H1 (cell line): ENCODE measurements around the gene ENAH. TPM values are rescaled to one million over a fixed set of nuclear protein-coding genes. Genes with fewer than 3 reads are reported as not detected.

Source experiments
- ASH2L ChIP-seq: fragments of 200-600, 300-600 bp; sonication (generic); IDR thresholded peaks from one replicate; pipeline ENCODE4 v1.7.1; 2017; ENCODE audit warnings: low read length
- BACH1 ChIP-seq: IDR thresholded peaks from 2 replicates; pipeline ENCODE4 v1.6.1; 2012; ENCODE audit warnings: low read length, improper control_type of control experiment
- CHD1 ChIP-seq: IDR thresholded peaks from 2 replicates; pipeline ENCODE4 v1.6.1; 2012; ENCODE audit warnings: low read depth, low read length, improper control_type of control experiment
- EGR1 ChIP-seq: IDR thresholded peaks from 2 replicates; pipeline ENCODE4 v1.6.1; 2011; ENCODE audit warnings: low read depth, low read length, borderline replicate concordance
- NANOG ChIP-seq: IDR thresholded peaks from 2 replicates; pipeline ENCODE4 v1.6.1; 2011; ENCODE audit warnings: low read length, low read depth, mild to moderate bottlenecking, inconsistent platforms; ENCODE audit not compliant: insufficient read depth, poor library complexity, severe bottlenecking
- RFX5 ChIP-seq: IDR thresholded peaks from 2 replicates; pipeline ENCODE4 v1.6.1; 2011; ENCODE audit warnings: low read depth, low read length, improper control_type of control experiment, borderline replicate concordance
- RXRA ChIP-seq: IDR thresholded peaks from 2 replicates; pipeline ENCODE4 v1.6.1; 2011; ENCODE audit warnings: low read depth, mild to moderate bottlenecking, low read length, moderate library complexity; ENCODE audit not compliant: insufficient read depth
- SP1 ChIP-seq: IDR thresholded peaks from 2 replicates; pipeline ENCODE4 v1.6.1; 2011; ENCODE audit warnings: low read depth, low read length
- SP4 ChIP-seq: IDR thresholded peaks from 2 replicates; pipeline ENCODE4 v1.6.1; 2012; ENCODE audit warnings: low read length, inconsistent platforms
- SUZ12 ChIP-seq: fragments of 200-600 bp; sonication (generic); IDR thresholded peaks from 2 replicates; pipeline ENCODE4 v1.6.1; 2012; ENCODE audit warnings: mild to moderate bottlenecking, inconsistent platforms, low read length, moderate library complexity, mixed read lengths
- polyA plus RNA-seq, 7 experiments: library from polyadenylated mRNA; depleted of rRNA in 3 of 7; stranded (reverse) in 5 of 7; unstranded in 2 of 7; fragments of >200 nt in 5 of 7; fragments of 200-250 nt in 2 of 7; gene quantifications; 1 replicate in 5 of 7; 2 replicates in 1 of 7; 4 replicates in 1 of 7; pipeline versions ENCODE4 v1.2.1 to v1.2.3, GENCODE V29; 2011 to 2013; ENCODE audit warnings: missing spikeins in 2 of 7, mixed read lengths in 2 of 7
- total RNA-seq: library from RNA; stranded (reverse); fragmentation: NEBNext Ultra II Directional; extraction: Animal tissue kit (Norgen Biotek cat#: 25700); gene quantifications from 2 replicates; pipeline ENCODE4 v1.2.1, GENCODE V29; 2021
- TF ChIP-seq, protein P1 (sequence below): fragments of 300-600 bp; sonication (generic); IDR thresholded peaks from 2 replicates; pipeline ENCODE4 v1.7.1; 2012; ENCODE audit warnings: low read length, moderate library complexity, mild to moderate bottlenecking, inconsistent platforms; ENCODE audit not compliant: insufficient replicate concordance

ENAH gene
- total and polyA plus RNA-seq, 2 of the 8 experiments (the other 6 are each of a cell fraction or from before 2014, with no cell fraction given), result 39.1 to 335 TPM

DNA sequence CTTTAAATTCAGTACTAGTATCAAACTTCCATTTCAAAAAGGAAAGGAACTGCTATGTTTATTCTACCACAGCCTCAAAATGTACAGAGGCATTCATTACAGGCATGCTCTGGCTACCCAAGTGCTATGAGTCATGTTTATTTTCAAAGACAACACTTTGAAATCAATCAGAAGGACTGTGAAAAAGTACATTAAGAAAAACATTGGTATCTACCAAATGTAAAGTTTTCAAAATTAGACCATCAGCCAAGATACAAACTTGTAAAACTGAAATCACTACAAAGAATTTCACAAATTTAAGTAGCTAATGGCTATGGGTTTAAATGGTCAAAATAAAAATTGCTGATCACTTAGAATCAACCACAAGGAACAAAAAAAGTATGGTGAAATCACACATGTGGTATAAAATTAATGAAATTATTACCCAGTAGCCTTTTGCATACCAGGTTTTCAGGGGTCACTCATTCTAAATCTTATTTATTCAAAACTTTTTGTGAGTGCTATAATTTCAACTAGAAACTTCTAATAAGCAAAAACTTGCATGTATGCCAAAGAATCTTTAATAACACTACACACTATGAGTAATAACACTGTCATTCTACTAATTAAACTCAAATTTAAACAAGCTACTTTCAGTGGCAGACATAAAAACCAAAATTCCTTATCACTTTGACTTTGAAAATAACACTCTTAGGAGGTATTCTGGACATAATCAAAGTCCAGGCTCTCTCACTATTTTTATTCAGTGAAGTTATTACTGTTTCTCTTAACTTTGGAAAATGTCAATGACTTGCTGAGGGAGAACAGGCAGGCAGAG, 49.2 kb downstream of the ENAH start (continued):
- TF ChIP-seq, protein P1, sequence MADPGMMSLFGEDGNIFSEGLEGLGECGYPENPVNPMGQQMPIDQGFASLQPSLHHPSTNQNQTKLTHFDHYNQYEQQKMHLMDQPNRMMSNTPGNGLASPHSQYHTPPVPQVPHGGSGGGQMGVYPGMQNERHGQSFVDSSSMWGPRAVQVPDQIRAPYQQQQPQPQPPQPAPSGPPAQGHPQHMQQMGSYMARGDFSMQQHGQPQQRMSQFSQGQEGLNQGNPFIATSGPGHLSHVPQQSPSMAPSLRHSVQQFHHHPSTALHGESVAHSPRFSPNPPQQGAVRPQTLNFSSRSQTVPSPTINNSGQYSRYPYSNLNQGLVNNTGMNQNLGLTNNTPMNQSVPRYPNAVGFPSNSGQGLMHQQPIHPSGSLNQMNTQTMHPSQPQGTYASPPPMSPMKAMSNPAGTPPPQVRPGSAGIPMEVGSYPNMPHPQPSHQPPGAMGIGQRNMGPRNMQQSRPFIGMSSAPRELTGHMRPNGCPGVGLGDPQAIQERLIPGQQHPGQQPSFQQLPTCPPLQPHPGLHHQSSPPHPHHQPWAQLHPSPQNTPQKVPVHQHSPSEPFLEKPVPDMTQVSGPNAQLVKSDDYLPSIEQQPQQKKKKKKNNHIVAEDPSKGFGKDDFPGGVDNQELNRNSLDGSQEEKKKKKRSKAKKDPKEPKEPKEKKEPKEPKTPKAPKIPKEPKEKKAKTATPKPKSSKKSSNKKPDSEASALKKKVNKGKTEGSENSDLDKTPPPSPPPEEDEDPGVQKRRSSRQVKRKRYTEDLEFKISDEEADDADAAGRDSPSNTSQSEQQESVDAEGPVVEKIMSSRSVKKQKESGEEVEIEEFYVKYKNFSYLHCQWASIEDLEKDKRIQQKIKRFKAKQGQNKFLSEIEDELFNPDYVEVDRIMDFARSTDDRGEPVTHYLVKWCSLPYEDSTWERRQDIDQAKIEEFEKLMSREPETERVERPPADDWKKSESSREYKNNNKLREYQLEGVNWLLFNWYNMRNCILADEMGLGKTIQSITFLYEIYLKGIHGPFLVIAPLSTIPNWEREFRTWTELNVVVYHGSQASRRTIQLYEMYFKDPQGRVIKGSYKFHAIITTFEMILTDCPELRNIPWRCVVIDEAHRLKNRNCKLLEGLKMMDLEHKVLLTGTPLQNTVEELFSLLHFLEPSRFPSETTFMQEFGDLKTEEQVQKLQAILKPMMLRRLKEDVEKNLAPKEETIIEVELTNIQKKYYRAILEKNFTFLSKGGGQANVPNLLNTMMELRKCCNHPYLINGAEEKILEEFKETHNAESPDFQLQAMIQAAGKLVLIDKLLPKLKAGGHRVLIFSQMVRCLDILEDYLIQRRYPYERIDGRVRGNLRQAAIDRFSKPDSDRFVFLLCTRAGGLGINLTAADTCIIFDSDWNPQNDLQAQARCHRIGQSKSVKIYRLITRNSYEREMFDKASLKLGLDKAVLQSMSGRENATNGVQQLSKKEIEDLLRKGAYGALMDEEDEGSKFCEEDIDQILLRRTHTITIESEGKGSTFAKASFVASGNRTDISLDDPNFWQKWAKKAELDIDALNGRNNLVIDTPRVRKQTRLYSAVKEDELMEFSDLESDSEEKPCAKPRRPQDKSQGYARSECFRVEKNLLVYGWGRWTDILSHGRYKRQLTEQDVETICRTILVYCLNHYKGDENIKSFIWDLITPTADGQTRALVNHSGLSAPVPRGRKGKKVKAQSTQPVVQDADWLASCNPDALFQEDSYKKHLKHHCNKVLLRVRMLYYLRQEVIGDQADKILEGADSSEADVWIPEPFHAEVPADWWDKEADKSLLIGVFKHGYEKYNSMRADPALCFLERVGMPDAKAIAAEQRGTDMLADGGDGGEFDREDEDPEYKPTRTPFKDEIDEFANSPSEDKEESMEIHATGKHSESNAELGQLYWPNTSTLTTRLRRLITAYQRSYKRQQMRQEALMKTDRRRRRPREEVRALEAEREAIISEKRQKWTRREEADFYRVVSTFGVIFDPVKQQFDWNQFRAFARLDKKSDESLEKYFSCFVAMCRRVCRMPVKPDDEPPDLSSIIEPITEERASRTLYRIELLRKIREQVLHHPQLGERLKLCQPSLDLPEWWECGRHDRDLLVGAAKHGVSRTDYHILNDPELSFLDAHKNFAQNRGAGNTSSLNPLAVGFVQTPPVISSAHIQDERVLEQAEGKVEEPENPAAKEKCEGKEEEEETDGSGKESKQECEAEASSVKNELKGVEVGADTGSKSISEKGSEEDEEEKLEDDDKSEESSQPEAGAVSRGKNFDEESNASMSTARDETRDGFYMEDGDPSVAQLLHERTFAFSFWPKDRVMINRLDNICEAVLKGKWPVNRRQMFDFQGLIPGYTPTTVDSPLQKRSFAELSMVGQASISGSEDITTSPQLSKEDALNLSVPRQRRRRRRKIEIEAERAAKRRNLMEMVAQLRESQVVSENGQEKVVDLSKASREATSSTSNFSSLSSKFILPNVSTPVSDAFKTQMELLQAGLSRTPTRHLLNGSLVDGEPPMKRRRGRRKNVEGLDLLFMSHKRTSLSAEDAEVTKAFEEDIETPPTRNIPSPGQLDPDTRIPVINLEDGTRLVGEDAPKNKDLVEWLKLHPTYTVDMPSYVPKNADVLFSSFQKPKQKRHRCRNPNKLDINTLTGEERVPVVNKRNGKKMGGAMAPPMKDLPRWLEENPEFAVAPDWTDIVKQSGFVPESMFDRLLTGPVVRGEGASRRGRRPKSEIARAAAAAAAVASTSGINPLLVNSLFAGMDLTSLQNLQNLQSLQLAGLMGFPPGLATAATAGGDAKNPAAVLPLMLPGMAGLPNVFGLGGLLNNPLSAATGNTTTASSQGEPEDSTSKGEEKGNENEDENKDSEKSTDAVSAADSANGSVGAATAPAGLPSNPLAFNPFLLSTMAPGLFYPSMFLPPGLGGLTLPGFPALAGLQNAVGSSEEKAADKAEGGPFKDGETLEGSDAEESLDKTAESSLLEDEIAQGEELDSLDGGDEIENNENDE, result no peak
- TF ChIP-seq ASH2L (no peak), SUZ12 (no peak), SP1 (no peak), CHD1 (no peak), RFX5 (no peak), NANOG (no peak), SP4 (no peak), EGR1 (no peak), RXRA (no peak), BACH1 (no peak)
